ENCODE results near the gene PIEZO2.

DNA sequence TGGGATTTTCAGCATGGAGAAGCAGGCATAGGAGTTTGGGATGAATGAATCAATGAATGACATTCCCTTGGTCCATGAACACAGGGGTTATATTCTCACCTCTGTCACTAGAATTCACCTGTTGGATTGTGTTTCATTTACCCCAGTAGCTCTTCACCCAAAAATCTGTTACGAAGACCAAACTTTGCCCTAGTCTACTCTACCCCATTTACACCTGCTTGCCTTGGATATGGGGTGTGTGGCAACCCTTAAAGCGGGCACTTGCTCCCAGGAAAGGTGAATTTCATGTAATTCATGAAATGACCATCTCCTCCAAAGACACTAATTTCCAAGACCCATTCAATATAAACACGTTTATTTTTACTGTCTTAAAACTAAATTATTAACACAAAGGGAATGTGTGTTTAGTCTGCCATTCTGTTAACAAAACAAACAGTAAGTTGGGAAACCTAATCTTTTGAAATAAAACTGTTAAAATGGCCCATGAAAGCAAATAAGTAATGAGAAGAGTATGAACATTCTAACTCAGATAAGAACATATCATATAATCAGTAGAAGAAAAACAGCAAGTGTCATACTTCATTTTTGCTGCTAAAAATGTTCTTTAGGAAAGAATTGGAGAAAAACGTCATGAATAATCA, 355.5 kb downstream of the PIEZO2 start:
- TF ChIP-seq, protein P1, sequence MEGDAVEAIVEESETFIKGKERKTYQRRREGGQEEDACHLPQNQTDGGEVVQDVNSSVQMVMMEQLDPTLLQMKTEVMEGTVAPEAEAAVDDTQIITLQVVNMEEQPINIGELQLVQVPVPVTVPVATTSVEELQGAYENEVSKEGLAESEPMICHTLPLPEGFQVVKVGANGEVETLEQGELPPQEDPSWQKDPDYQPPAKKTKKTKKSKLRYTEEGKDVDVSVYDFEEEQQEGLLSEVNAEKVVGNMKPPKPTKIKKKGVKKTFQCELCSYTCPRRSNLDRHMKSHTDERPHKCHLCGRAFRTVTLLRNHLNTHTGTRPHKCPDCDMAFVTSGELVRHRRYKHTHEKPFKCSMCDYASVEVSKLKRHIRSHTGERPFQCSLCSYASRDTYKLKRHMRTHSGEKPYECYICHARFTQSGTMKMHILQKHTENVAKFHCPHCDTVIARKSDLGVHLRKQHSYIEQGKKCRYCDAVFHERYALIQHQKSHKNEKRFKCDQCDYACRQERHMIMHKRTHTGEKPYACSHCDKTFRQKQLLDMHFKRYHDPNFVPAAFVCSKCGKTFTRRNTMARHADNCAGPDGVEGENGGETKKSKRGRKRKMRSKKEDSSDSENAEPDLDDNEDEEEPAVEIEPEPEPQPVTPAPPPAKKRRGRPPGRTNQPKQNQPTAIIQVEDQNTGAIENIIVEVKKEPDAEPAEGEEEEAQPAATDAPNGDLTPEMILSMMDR (IDR thresholded peaks at IDR 0.05): no peak
- no peak for TF ChIP-seq POLR2AphosphoS5 (IDR thresholded peaks at IDR 0.05)
